HEK293T (cell line): ENCODE measurements around the gene RPH3AL.
A peak's percentile ranks its signal among the peaks of the same experiment; 100 is the strongest.

Source experiments
- CTCF ChIA-PET: fragments of 350-600 bp; formaldehyde crosslinking; extraction: SDS; loops from one replicate; lab custom pipeline; 2021; ENCODE audit warnings: antibody characterized with exemption, inconsistent platforms; lab: Yijun Ruan, JAX
- POLR2A ChIA-PET: fragments of 350-600 bp; formaldehyde crosslinking; extraction: SDS; loops from one replicate; lab custom pipeline; 2020; ENCODE audit warnings: antibody characterized with exemption, inconsistent platforms; lab: Yijun Ruan, JAX
- DNase-seq: peaks from one replicate; pipeline ENCODE4 v3.0.0; 2012; ENCODE audit warnings: mixed read lengths; ENCODE audit errors: extremely low spot score
- ARNT ChIP-seq: fragments of 450-650 bp; IDR thresholded peaks from 2 replicates; pipeline ENCODE4 v1.6.1; 2017; ENCODE audit warnings: mild to moderate bottlenecking
- BHLHE40 ChIP-seq: fragments of 450-650 bp; IDR thresholded peaks from 2 replicates; pipeline ENCODE4 v1.6.1; 2016; ENCODE audit warnings: mild to moderate bottlenecking, moderate library complexity, borderline replicate concordance
- CTBP1 ChIP-seq: fragments of 450-650 bp; IDR thresholded peaks from 2 replicates; pipeline ENCODE4 v1.6.1; 2016; ENCODE audit warnings: borderline replicate concordance
- ELF4 ChIP-seq: fragments of 450-650 bp; IDR thresholded peaks from 2 replicates; pipeline ENCODE4 v1.6.1; 2017; ENCODE audit warnings: antibody characterized with exemption
- FOXA1 ChIP-seq: fragments of 450-650 bp; IDR thresholded peaks from 2 replicates; pipeline ENCODE4 v1.6.1; 2016; ENCODE audit warnings: mild to moderate bottlenecking
- FOXK2 ChIP-seq: fragments of 450-650 bp; IDR thresholded peaks from 2 replicates; pipeline ENCODE4 v1.6.1; 2016; ENCODE audit warnings: mild to moderate bottlenecking
- FOXM1 ChIP-seq: fragments of 450-650 bp; IDR thresholded peaks from 2 replicates; pipeline ENCODE4 v1.6.1; 2017; ENCODE audit warnings: mild to moderate bottlenecking, borderline replicate concordance
- L3MBTL2 ChIP-seq: fragments of 450-650 bp; conservative IDR thresholded peaks from 2 replicates; pipeline ENCODE4 v1.6.1; 2016; ENCODE audit warnings: mild to moderate bottlenecking
- LEF1 ChIP-seq: fragments of 450-650 bp; IDR thresholded peaks from 2 replicates; pipeline ENCODE4 v1.6.1; 2017; ENCODE audit warnings: mild to moderate bottlenecking, borderline replicate concordance
- NFRKB ChIP-seq: fragments of 450-650 bp; IDR thresholded peaks from 2 replicates; pipeline ENCODE4 v1.6.1; 2016; ENCODE audit warnings: mild to moderate bottlenecking, moderate library complexity
- SP1 ChIP-seq: fragments of 450-650 bp; IDR thresholded peaks from 2 replicates; pipeline ENCODE4 v1.6.1; 2017
- SUZ12 ChIP-seq: fragments of 450-650 bp; IDR thresholded peaks from 2 replicates; pipeline ENCODE4 v1.6.1; 2016; ENCODE audit warnings: mild to moderate bottlenecking
- TARDBP ChIP-seq: fragments of 450-650 bp; IDR thresholded peaks from 2 replicates; pipeline ENCODE4 v1.6.1; 2016
- ZNF384 ChIP-seq: fragments of 450-650 bp; IDR thresholded peaks from 2 replicates; pipeline ENCODE4 v1.6.1; 2016
- TF ChIP-seq, protein P1 (sequence below): fragments of 450-650 bp; IDR thresholded peaks from 2 replicates; pipeline ENCODE4 v1.6.1; 2016

RPH3AL gene

DNA sequence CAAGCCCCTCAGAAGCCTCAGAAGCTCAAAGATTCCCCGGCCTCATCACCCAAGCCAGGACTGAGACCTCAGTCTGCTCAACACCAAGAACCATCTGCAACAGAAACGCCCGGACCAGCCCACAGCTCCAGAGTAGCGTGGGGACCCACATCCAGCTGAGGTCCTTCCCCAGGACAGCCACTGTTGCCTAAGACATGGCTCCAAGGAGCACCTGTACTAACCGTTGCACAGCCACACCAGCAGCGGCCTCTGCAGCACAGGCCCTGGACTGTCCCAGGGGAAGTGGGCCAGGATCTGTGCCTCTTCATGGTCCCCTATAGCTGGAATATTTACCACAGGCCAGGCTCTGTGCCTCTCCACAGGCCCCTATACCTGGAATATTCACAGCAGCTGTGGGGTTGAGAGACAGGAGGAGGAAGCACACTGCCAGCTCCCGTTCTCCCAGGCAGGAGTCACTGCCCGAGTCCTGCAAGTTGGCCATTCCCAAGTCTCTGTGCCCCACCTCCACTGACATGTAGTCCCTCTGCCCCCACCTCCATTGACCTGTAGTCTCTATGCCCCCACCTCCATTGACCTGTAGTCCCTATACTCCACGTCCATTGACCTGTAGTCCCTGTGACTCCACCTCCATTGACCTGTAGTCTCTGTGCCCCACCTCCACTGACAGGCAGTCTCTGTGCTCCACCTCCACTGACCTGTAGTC, 38.5 kb downstream of the RPH3AL start:
- TF ChIP-seq TARDBP (no peak), FOXK2 (no peak), L3MBTL2 (no peak), LEF1 (no peak), SP1 (no peak), CTBP1 (no peak), NFRKB (no peak), SUZ12 (no peak), FOXM1 (no peak), ZNF384 (no peak), BHLHE40 (no peak)
- TF ChIP-seq, protein P1, sequence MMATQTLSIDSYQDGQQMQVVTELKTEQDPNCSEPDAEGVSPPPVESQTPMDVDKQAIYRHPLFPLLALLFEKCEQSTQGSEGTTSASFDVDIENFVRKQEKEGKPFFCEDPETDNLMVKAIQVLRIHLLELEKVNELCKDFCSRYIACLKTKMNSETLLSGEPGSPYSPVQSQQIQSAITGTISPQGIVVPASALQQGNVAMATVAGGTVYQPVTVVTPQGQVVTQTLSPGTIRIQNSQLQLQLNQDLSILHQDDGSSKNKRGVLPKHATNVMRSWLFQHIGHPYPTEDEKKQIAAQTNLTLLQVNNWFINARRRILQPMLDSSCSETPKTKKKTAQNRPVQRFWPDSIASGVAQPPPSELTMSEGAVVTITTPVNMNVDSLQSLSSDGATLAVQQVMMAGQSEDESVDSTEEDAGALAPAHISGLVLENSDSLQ: no peak
- no peak for DNase-seq
- ChIA-PET POLR2A (no interaction called here), CTCF (no interaction called here)

DNA sequence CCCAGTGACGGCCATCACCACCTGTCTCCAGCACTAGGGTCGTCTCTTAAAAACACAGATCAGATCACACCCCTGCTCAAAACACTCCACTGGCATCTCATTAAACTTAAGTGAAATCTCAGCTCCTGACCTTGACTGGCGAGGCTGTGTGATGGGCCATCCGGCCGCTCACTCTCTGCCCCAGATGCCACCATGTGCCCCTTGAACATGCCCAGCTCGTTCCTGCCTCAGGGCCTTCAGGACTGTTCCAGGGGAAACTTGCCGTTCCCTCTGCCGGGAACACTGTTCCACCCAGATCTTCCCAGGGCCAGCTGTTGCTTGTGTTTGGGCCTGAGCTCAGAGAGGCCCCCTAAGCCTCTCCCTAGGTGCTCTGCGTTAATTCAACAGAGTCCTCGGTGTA, 39.4 kb downstream of the RPH3AL start:
- ChIA-PET POLR2A (no interaction called here), CTCF (no interaction called here)
- no peak for TF ChIP-seq FOXK2
- TF ChIP-seq, protein P1: no peak
- no peak for TF ChIP-seq FOXM1
- no peak for TF ChIP-seq ZNF384
- no peak for DNase-seq

DNA sequence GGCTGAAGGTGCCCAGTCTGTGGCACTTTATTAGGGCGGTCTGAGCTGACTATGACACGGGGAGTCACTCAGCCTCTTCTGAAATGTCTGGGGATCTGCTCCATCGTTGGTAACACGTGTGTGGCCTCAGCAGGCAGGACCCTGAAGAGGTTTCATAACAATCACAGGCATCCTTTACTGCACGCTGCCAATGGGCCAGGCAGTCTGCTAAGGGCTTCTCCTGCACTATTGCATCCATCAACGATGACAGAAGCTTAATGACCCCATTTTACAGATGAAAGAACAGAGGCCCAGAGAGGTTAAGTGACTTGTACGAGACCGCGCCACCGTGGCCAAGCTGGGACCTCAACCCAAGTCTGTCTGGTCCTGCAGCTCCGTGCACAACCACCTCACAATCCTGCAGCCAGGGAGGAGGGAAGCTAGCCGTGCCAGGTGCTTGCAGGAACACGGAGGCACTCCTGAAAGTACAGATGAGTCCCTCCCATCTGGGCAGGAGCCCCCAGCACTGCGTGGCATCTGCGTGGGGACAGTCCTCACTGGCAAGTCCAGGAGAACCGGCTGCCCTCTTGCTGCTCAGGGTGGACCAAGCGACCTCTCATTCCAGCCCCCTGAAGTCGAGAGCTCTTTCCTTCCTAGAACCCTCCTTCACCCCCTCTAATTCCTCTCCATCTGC, 40.0 kb downstream of the RPH3AL start:
- ChIA-PET POLR2A (no interaction called here), CTCF (no interaction called here)
- no peak for DNase-seq
- TF ChIP-seq SUZ12 (no peak), NFRKB (no peak), CTBP1 (no peak), FOXA1 (no peak), L3MBTL2 (no peak), SP1 (no peak)

DNA sequence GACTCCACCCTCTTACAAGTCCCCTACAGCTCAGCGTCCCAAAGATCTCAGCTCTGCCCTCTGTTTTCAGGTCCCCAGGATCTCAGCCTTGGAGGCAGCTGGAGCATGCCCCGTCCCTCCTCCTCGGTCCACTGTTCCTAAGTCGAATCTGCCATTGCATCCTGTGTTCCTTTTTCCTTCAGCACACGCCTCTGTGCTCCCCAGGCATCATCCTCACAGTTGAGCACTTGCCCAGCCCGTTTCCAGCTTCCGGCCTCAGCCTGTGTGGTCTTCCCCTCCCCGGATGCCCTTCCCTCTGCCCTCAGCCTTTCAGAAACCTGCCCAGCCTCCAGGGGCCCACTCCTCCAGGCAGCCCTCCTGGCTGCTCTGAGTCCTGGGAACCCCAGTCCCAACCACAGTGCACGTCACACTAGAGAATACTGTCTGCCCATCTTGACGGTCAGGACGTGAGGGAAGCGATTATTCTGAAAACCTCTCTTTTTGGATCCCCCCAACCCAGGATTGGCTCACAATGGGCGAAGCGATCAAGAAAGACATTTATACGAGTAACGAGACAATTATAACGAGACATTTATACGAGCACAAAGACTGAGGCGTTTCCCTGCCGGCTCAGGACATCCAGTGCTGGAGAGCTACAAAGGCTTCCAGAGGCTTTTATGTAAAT, 41.4 kb downstream of the RPH3AL start:
- ChIA-PET POLR2A (no interaction called here), CTCF (no interaction called here)
- TF ChIP-seq, protein P1: no peak
- TF ChIP-seq CTBP1 (no peak), FOXM1 (no peak), ARNT (no peak), NFRKB (no peak), SP1 (no peak), FOXA1 (no peak), L3MBTL2 (no peak)
- DNase-seq: no peak

DNA sequence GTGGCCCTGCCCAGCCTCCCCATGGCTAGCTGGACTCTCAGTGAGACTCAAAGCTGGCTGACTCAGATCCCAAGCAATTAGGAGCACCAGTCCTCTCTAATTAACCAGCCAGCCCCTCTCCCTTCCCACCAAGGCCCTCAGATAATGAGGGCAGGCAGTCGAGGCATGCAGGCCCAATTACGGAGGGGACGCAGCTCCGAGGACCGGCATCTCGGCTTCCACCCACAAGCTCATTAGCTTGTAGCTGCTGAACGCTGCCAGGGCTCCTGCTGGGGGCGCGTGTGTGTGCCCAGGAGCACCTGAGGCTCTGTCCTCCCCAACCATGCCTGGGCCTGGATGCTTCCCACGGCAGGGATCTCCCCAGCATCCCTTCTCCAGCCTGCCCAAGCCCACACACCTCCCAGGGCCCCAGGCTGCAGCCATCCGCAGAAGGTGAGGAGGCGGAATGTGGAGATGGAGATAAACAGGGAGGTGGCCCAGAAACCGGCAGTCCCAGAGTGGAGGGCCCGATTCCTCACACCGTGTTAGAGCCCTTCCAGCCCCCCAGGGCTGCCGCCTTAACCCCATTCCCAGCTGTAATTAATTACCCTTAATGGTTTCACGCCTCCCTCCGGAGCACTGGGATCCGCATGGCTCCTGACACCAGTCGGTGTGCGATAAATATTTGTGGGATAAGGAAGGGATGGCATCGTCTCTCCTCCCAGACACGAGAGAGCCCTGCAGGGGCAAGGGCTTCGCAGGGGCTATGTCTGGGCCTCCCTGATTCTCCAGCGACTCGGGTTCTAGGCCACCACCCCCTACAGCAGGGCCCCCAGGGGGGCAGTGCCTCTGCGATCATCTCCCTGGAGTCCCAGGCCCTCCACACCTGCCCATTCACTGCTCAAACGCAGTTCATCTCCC, 42.2 kb downstream of the RPH3AL start:
- TF ChIP-seq TARDBP: no peak
- no peak for TF ChIP-seq SUZ12
- no peak for TF ChIP-seq ELF4
- TF ChIP-seq ZNF384: no peak
- no peak for DNase-seq
- ChIA-PET CTCF (no interaction called here), POLR2A (interaction anchor here (0.8 kb wide), 1 partner anchor 559 kb away, joined by 5 read pairs; no protein-coding TSS in a partner anchor)

DNA sequence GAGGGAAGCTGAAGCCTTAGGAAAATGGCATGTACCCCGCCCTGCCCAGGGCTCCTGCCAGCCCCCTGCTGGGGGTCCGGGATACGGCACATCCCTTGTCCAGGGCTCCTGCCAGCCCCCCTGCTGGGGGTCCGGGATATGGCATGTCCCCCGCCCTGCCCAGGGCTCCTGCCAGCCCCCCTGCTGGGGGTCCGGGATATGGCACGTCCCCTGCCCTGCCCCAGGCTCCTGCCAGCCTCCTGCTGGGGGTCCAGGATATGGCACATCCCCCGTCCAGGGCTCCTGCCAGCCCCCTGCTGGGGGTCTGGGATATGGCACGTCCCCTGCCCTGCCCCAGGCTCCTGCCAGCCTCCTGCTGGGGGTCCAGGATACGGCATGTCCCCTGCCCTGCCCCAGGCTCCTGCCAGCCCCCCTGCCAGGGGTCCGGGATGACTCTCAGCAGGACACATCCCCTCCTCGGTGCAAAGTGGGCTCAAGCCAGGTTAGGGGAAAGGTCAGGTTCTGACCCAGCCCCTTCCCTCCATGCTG, 43.2 kb downstream of the RPH3AL start:
- ChIA-PET POLR2A (interaction anchor here (0.8 kb wide), 1 partner anchor 560 kb away, joined by 5 read pairs; no protein-coding TSS in a partner anchor), CTCF (interaction anchor here (0.6 kb wide), 1 partner anchor 130 kb away, joined by 3 read pairs; no protein-coding TSS in a partner anchor)
- DNase-seq: peak; percentile 71
- no peak for TF ChIP-seq NFRKB
- no peak for TF ChIP-seq FOXK2
